CD4-positive, alpha-beta T cell treated with Interleukin-17A for 1 hour (primary cell): ENCODE data around the gene YIF1A.
"Not testable (repeated sequence)": the region's sequence is repeated elsewhere in the genome, so short reads cannot be mapped to it uniquely, and the experiment has no call there.

ENCODE experiments used
- DNase-seq: peaks from one replicate; pipeline ENCODE4 v3.0.0-alpha.2; 2020

Gene YIF1A

DNA sequence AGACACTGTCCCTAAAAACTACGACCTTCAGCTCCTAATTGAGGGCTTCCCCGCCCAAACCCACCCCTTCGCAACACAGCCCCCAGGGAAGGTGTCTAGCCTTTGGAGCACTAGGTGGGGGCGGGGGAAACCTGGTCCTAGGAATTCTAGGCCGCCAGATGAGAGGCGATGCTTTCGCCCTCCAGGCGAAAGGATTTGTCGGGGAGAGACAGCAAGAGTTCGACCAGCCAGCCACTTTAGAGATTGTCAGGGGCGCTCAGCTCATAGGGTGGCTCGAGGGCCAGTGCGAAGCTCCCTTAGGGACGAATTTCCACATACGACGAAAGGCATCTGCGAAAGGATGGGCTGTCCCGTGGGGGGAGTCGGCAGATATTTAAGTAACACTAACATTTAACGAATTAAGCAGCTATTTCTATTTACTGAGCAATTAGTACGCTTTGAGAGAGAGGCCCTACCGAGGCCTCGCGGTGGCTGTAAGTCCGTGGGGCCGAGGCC, 22.6 kb upstream of the YIF1A start:
- no peak for DNase-seq

DNA sequence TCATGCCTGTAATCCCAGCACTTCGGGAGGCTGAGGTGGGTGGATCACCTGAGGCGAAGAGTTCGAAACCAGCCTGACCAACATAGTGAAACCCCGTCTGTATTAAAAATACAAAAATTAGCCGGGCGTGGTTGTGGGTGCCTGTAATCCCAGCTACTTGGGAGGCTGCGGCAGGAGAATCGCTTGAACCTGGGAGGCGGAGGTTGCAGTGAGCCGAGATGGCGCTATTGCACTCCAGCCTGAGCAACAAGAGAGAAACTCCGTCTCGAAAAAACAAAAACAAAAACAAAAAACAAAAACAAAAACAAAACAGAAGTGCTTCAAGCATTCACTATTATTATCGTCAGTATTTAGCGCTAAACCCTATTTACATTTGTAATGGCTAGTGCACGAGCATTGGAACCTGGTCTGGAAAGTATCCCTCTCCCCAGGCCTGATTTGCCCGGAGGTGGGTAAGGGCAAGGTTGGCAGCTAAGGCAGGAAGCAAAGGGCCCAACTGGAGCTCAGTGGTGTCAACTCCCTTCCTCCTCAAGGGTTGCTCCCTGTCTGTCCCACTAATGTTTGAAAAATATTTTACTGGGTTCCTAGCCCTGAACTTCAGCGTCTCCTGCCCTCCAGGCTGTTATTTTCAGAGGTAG, 22.0 kb upstream of the YIF1A start:
- DNase-seq = not testable (repeated sequence)

DNA sequence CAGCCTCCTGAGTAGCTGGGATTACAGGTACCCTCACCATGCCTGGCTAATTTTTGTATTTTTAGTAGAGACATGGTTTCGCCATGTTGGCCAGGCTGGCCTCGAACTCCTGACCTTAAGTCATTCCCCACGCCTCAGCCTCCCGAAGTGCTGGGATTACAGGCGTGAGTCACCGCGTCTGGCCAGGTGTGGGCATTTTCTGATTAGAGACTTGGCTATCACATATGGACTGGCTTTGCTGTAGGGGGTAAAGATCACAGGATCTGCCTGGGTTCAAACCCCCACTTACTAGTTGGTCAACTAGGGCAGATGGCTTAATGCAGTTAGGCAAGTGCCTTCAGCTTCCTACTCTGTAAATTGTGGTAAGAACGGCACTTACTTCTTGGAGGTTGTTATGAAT, 21.4 kb upstream of the YIF1A start:
- DNase-seq = no peak

DNA sequence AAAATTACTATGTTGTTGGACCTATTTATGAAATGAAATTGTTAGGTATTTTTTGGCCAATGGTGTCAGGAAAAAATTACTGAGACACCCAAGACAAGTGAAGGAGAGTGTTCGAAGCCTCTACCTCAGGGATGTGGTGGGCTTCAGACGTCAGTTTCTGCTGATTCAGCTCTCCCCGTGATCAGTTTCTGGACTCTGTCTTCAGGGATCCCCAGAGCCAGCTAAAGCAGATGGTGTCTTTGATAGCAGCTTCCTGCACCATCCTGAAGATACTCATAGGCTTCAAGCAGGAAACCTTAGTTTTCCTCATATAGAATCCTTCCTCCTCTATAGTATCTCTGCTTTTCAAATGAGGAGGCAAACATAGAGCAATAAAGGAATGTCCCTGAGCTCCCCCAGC, 20.5 kb upstream of the YIF1A start:
- no peak for DNase-seq

DNA sequence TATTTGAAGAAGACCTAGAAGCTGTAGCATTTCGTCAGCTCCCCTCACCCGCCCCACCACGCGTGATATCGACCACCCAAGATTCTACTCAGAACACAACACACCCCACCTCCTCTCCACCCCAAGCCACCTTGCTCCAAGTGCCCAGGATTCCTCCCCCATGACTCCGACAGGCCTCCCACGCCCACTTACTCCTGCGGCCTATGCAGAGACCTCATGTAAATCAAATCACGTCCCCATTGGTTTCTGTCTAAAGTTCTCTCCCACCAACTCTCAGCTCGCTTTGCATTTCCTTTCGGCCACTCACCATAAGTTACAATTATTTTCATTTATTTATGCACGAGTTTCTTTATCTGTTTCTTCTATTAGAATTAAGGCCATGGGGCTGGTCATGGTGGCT, 13.7 kb upstream of the YIF1A start:
- DNase-seq = no peak

DNA sequence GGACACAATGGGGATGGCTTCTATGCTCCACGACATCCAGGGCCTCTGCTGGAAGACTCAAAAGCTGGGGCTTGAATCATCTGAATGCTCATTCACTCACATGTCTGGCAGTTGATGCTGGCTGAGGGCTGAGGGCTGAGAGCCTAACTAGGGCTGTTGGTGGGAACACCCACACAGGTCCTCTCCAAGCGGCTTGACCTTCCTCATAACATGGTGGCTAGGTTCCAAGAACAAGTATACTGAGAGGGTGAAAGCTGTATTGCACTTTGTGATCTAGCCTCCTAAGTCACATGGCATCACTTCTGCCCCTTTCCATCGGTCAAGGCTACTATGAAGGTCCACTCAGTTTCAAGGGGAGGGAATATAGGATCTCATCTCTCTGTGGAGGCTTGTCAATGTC, 10.2 kb upstream of the YIF1A start:
- no peak for DNase-seq

DNA sequence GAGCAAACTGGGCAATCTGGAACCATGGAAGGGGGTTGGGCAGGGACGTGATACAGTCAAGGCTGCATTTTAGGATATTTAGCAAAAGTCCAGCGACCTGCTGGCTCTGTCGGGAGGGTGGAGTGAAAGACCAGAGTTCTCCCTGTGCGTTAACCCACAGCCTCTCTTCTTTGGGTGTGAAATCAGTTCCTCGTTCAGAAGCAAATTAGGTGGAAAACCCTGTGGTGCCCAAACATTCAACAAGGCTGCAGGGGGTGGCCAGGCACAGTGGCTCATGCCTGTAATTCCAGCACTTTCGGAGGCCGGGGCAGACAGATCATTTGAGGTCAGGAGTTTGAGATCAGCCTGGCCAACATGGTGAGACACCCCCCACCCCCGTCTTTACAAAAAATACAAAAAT, 8.7 kb upstream of the YIF1A start:
- DNase-seq = no peak

DNA sequence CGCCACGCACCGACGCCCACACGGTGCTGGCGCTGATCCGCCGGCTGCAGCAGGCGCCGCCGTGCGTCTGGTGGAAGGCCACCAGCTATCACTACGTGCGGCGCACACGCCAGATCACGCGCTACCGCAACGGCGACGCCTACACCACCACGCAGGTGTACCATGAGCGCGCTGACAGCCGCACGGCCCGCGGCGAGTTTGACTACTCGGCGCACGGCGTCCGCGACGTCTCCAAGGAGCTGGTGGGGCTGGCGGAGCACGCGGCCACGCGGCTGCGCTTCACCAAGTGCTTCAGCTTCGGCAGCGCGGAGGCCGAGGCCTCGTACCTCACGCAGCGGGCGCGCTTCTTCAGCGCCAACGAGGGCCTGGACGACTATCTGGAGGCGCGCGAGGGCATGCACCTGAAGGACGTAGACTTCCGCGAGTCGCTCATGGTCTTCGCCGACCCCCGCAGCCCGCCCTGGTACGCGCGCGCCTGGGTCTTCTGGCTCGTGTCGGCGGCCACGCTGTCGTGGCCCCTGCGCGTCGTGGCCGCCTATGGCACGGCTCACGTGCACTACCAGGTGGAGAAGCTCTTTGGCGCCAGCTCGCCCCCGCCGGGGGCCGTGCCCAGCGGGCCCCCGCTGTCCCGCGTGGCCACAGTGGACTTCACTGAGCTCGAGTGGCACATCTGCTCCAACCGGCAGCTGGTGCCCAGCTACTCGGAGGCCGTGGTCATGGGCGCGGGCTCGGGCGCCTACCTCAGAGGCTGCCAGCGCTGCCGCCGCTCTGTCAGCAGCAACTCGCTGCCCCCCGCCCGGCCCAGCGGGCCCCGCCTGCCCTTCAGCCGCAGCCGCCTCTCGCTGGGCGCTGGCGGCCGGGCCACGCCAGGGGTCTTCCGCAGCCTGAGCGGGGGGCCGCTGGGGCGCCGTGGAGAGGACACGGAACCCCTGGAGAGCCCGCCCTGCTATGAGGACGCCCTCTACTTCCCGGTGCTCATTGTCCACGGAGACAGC, 6.0 kb upstream of the YIF1A start:
- DNase-seq = no peak

DNA sequence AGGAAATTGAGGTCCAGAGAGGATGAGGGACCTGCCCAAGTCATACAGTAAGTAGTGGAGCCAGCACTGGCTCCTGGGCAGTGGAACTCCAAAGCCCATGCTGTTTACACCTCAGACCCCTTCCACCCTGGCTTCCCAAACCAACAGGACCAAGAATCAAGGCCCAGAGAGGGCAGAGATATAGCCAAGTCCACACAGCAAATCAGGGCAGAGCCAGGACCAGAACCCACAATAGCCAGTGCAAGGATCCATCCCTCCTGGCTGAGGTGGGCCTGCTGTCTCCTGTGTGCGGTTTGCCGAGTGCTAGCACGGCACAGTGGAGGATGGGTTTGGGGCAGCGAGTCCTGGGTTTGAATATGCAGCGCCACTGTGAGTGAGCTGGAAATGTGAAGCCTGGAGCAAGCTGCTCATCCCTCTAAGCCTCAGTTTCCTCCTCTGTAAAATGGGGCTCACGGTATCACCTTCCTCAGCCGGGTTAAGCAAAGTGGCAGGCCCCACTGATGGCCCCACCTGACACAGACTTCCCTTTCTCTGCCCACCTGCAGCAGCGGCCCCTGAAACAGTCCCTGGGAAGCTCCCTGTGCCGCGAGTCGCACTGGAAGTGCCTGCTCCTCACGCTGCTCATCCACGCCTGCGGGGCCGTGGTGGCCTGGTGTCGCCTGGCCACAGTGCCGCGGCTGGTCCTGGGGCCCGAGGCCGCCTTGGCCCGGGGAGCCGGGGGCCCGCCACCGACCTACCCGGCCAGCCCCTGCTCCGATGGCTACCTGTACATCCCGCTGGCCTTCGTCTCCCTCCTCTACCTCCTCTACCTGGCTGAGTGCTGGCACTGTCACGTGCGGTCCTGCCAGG, 5.1 kb upstream of the YIF1A start:
- DNase-seq = no peak

DNA sequence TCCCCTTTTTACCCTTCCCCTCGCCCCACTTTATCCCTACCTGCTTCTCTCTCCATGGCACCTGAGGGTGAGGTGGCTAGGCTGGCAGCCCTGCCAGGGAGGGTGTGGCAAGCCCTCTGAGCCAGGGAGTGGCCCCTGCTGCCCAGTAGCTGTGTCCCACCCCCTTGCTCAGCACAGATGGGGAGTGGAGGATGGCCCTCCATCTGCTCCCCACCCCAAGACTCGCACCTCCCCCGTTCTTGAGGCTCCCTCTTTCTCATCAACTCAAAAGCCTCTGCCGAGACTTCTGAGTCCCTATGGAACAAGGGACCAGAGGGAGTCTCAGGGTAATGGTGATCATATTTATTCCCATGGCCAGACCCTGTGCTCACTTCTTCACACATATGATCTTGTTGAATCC, 4.4 kb upstream of the YIF1A start:
- no peak for DNase-seq

DNA sequence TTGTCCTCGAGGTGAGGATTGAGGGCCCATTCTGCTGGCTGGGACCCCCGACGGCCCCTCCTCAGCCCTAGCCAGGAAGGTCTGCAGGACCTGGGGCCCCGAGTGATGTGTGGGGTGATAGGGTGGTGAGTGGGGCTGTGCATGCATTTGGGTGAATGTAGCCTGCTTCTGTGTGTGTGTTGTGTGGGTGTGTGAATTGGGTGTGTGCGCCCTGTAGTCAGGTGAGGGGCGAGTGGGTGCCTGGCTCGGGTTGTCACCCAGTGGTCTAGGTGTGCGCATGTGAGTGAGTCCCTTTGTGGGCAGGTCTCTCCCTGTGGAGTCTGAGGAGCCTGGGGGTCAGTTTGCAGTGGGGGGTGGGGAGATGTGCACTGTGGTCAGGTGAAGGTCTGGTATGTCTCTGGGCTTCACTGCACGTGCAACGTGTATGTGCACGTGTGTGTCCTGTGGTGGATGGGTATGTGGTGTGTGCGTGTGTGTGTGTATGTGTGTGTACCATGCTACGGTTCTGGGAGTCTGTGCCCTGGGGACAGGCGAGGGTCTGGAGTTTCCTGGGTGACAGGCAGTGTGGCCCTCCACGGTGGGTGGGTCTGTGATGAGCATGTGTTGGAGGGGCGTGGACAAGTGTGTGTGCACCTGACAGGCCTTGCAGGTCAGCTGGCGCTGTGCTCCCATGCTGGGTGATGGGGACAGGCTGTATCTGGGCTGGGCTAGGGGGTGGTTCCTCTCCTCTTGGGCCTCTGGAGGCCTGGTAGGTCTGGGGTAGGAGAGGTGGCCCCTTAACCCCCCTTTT, 3.8 kb upstream of the YIF1A start:
- no peak for DNase-seq

DNA sequence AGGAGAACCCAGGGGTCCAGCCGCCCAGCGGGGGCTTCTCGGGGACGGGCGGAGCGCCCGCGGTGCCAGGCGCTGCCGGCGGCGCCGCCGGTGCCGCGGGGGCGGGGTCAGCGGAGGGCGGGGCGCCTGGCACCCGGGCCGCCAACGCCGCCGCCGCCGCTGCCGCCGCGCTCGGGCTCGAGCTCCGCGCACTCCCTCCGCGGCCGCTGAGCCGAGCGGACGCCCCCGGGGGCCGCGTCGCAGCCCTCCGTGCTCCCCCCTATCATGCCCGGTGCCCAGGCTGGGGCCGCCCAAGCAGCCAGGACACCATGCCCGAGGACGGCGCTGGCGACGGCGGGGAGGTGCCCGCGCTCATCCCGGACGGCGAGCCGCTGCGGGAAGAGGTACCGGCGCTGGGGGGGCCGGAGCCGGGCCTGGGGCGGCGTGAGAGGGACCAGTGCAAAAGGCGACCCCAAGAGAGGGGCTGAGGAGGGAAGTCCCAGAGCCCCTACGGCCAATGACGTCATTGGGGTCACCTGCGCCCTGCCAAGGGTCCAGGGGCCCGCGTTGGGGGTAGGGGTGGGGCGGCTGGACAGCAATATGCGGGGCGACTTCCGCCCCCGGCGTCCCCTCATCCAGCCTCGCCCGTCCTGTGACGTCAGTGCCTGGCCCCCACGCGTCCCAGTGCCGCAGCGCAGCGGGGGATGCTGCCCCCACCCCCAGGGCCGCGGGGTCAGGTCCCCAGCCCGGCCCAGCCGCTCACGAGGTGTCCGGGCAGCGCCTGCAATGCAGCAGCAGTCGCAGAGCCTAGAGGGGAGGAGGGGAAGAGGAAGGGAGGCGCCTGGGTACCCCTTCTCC, 3.0 kb upstream of the YIF1A start, which contains the start of gene TMEM151A:
Gene TMEM151A (plus strand): TSS at position 189 of the 837 bp plus-strand sequence. CDS start 120 bp downstream, at position 309.
- no peak for DNase-seq

DNA sequence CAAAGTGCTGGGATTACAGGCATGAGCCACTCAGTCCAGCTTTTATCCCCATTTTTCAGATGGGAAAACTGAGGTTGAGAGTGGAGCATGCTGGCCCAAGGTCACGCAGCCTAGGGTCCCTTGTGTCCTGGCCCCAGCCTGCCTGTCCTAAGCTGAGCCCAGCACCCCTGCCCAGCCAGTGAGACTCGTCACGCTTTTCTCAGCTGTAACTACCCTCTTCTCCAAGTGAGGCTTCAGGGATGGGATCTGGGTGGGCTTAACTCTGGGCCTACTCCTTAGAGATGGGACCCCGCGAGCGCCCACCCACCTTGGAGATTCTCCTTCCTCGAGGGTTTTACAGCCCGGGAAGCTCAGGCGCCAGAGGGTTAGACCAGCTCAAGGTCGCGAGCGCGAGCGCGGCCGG, 2.4 kb upstream of the YIF1A start:
- DNase-seq = no peak

DNA sequence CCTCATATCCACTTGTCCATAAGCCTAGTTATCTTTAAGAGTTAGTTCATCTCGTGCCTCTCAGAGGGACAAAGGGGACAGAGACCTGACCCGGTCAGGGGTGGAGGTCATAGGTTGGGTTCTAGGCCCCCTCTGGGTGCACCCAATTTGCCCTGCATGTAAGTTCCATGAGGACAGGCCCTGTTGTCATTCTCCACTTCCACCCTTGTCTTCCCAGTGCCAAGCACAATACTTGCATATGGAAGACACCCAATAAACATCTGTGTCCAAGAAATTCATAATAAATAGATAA, 1.3 kb upstream of the YIF1A start:
- no peak for DNase-seq

DNA sequence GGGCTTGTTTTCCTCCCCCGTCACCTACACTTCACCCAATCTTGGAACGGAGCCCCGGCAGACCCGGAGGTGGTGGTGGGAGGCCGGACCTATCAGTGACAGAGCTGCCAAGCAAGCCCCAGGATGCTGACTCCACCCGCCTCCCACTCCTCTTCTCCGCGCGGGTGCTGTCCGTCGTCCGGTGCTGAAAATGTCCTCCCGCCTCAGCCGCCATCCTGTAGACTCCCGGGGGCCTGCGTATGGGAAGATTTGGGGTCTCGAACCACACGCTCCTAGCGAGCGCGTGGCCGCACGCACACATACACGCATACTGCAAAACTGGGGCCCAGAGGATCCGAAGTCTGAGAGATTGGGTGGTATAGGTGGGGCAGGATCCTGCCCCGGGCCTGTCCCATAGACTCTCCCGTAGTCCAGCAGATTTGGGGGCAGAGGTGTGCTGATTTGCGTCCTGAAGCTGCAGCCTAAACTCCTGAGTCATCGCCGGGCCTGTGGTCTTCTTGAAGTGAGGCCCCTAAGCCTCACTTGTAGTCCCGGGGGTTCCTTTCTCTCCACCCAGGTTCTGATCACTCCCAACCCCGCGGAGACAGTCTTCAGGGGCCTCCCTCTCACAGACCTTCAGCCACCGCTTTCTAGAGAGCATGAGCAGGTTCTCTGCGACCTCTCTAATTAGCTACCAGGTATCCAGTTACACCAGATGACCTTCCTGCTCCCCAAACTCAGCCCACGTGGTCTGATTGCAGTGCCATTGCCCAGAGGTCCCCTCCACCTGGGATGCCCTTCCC, 796 bp upstream of the YIF1A start:
- no peak for DNase-seq

DNA sequence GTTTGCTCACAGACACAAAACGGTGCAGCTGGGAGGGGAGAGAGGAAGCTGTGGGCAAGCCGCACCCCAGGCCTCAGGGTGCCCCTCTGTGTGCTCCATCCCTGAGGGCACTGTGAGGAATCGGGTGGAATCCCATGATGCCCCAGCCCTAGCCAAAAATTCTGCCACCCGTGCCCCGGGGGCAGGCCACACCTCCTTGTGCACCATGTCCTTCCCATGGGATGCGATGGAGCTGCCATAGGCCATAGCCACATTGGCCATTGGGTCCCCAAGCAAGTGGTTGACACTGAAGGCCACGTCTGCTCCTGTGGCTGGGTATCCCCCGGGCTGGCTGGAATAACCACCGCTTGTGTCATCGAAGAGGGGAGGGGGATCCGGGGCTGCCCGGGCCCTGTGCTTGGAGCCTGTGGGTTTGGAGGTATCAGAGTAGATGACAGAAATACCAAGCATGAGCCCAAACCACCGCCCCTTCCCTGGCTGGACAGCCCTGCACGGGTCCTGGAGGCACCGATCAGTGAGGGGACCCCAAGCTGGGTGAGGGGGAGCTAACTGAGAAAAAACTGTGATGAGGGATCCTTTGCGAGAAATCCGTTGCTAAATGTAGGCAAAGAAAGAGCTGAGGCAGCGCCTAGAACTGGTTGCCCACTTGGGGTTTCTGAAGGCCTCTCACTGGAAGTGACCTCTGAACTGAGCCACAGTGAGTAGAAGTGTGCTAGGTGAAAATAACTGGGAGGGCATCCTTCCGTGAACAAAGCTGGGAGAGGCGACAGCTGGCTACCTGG, 863 bp downstream of the YIF1A start:
- no peak for DNase-seq

DNA sequence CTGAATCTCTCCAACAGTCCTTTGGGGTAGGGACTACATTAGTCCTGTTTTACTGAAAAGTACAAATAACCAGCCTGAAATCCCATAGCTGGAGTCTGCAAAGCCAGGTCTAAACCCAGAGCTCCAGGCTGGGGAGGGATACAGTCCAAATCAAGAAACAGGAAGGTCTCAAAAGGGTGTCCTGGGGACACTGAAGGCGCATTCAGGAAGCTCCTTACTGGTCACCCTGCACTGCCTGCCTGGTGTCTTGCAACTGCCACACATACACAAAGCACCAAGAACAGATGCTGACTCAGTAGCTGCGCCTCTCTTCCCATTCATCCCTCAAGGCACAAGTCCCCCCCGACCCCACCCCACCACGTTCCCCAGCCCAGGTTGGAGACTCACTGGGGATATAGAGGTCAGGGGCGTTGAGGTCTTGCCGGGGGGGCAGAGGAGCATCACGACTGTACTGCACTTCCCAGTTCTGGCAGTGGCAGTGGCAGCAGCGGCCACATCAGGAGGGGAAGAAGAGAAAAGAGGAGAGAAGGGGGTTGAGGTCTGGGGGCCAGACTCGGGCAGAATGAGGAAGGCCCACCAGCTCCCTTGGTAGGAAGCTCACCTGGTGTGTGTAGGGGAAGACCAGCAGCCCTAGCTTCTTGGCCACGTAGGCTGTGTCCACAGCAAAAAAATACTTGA, 1.6 kb downstream of the YIF1A start:
- DNase-seq = no peak

DNA sequence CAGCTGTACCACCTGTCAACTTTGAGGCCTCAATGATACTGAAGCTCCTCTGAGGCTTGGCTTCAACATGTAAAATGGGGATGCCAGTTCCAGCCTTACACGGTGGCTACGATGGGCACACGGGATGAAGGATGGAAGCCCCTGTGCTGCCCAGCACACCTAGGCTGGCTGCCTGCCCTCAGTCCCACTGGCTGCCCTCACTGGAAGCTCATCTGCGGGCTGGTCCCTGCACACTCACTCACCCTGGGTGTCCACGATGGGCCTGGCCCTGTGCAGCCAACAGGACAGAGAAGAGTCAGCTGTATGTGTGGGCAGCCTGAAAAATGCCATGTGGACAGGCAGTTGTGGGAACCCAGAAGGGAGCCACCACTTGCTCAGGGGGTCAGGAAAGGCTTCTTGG, 2.2 kb downstream of the YIF1A start:
- DNase-seq = no peak

DNA sequence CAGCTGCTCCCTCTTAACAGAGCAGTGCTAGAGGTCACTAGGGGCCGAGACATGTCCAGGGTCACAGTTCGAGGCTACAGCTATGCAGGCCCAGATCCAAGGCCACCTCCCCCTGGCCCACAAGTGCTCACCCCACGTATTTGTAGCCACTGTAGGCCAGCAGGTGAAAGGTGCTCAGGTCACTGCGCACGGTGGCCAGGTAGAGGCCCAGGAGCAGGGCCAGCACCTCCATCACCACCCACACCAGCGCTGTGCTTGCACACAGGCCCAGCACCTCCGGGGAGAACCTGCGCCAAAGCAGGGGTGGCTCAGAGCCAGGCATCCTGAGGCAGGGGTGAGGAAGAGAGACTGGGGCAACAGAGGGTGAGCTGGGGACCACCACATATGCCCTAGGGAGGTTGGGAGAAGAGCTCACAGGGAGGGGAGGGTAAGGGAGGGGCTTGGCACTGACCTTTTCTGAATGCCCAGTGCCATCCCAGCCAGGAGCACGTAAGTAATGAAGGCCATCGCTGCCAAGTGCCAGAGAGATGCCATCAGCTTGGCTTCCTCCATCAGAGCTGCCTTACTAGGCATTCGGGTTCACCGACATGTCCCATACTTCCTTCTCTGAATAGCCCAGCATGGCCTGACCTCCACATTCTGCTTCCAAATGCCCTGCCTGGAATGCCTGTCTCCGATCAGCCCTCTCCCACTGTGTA, 3.5 kb downstream of the YIF1A start:
- no peak for DNase-seq
